H1 (cell line): ENCODE results near the gene ST6GALNAC4. TPM values are rescaled to one million over a fixed set of nuclear protein-coding genes. Genes with fewer than 3 reads are reported as not detected.

Experiments used
- CTCF ChIA-PET: fragments of 300-600 bp; sonication (Branson Sonifier 250); formaldehyde crosslinking; loops from one replicate; lab custom pipeline; 2021; ENCODE audit not compliant: partially characterized antibody; lab: Charles Lee
- POLR2A ChIA-PET: fragments of 300-600 bp; sonication (Branson Sonifier 250); formaldehyde crosslinking; loops from one replicate; lab custom pipeline; 2021; ENCODE audit warnings: inconsistent platforms; ENCODE audit not compliant: partially characterized antibody; lab: Charles Lee
- DNase-seq, 2 experiments: peaks; one replicate each; pipeline versions ENCODE4 v3.0.0 to v3.0.0-alpha.2; 2010 to 2022; ENCODE audit warnings: low spot score in 2 of 2, low read depth in 1 of 2, mixed read lengths in 1 of 2
- FAIRE-seq: peaks from 2 replicates; lab custom pipeline; 2011; peaks lifted over from hg19 to GRCh38; lab: Jason Lieb, UNC
- H2AFZ ChIP-seq: 2 replicates; pipeline ENCODE4 v1.8.1; 2012; ENCODE audit warnings: low read length, inconsistent platforms
- H2AK5ac ChIP-seq: 2 replicates; pipeline ENCODE4 v1.6.1; 2013; ENCODE audit warnings: low read depth, low read length
- H2BK120ac ChIP-seq: replicated peaks from 2 replicates; pipeline ENCODE3; 2013; ENCODE audit warnings: low read depth, low read length, inconsistent platforms
- H2BK12ac ChIP-seq: 2 replicates; pipeline ENCODE4 v1.6.1; 2013; ENCODE audit warnings: low read depth, low read length
- H2BK15ac ChIP-seq: 2 replicates; pipeline ENCODE4 v1.6.1; 2013; ENCODE audit warnings: low read length
- H2BK20ac ChIP-seq: 2 replicates; pipeline ENCODE4 v1.6.1; 2013; ENCODE audit warnings: low read length
- H2BK5ac ChIP-seq: 2 replicates; pipeline ENCODE4 v1.6.1; 2013; ENCODE audit warnings: low read depth, low read length
- H3K14ac ChIP-seq: 2 replicates; pipeline ENCODE4 v1.6.1; 2013; ENCODE audit warnings: inconsistent platforms; ENCODE audit not compliant: insufficient read length
- H3K18ac ChIP-seq: 2 replicates; pipeline ENCODE4 v1.6.1; 2013; ENCODE audit warnings: low read length; ENCODE audit errors: extremely low read depth
- H3K23ac ChIP-seq: 2 replicates; pipeline ENCODE4 v1.6.1; 2013; ENCODE audit warnings: inconsistent platforms; ENCODE audit not compliant: insufficient read length
- H3K23me2 ChIP-seq: 2 replicates; pipeline ENCODE4 v1.6.1; 2013; ENCODE audit warnings: low read depth, low read length
- H3K27ac ChIP-seq: 2 replicates; pipeline ENCODE4 v1.6.1; 2011; ENCODE audit warnings: low read depth, low read length, inconsistent platforms
- H3K27me3 ChIP-seq, 4 experiments: replicated peaks in 1 of 4; 1 replicate in 1 of 4; 2 replicates in 3 of 4; pipeline versions ENCODE4 v1.6.1 to v1.8.1; 2011 to 2013; ENCODE audit warnings: low read length in 3 of 4, mild to moderate bottlenecking in 3 of 4, inconsistent platforms in 2 of 4, mixed read lengths in 2 of 4, moderate library complexity in 1 of 4; ENCODE audit not compliant: control insufficient read depth in 3 of 4, insufficient read depth in 3 of 4; ENCODE audit errors: extremely low read depth in 1 of 4
- H3K36me3 ChIP-seq, 4 experiments: 2 replicates each; pipeline versions ENCODE4 v1.6.1 to v1.8.1; 2011 to 2013; ENCODE audit warnings: mild to moderate bottlenecking in 4 of 4, low read length in 3 of 4, moderate library complexity in 2 of 4, control low read depth in 1 of 4, inconsistent platforms in 1 of 4; ENCODE audit not compliant: insufficient read depth in 4 of 4, control insufficient read depth in 2 of 4
- H3K4ac ChIP-seq: replicated peaks from 2 replicates; pipeline ENCODE3; 2013; ENCODE audit warnings: low read length, low read depth, mixed read lengths, inconsistent platforms; ENCODE audit not compliant: insufficient read length
- H3K4me1 ChIP-seq, 4 experiments: replicated peaks in 1 of 4; 1 replicate in 1 of 4; 2 replicates in 3 of 4; pipeline versions ENCODE4 v1.6.1 to v1.8.1; 2011 to 2013; ENCODE audit warnings: low read length in 3 of 4, inconsistent platforms in 2 of 4, mixed read lengths in 1 of 4; ENCODE audit not compliant: insufficient read depth in 4 of 4, control insufficient read depth in 3 of 4
- H3K4me2 ChIP-seq, 2 experiments: 2 replicates each; pipeline versions ENCODE4 v1.6.1 to v1.8.1; 2011 to 2013; ENCODE audit warnings: low read depth in 2 of 2, low read length in 2 of 2, control low read depth in 1 of 2, inconsistent platforms in 1 of 2, mild to moderate bottlenecking in 1 of 2; ENCODE audit not compliant: insufficient read depth in 1 of 2
- H3K4me3 ChIP-seq, 4 experiments: fragments of 200-600, 300-600 bp in 1 of 4; sonication (generic), shearing (Covaris generic), sonication (Bioruptor Twin) in 1 of 4; 2 replicates each; pipeline versions ENCODE4 v1.5.1 to v1.8.1; 2011 to 2016; ENCODE audit warnings: low read length in 4 of 4, low read depth in 3 of 4, control low read depth in 2 of 4, inconsistent platforms in 2 of 4, mild to moderate bottlenecking in 2 of 4, mixed read lengths in 1 of 4, moderate library complexity in 1 of 4; ENCODE audit not compliant: insufficient read depth in 2 of 4; ENCODE audit errors: extremely low read depth in 1 of 4
- H3K56ac ChIP-seq: replicated peaks from 2 replicates; pipeline ENCODE3; 2013; ENCODE audit warnings: low read depth, mild to moderate bottlenecking, mixed read lengths, low read length, inconsistent platforms; ENCODE audit not compliant: insufficient read length
- H3K79me1 ChIP-seq: 2 replicates; pipeline ENCODE4 v1.6.1; 2013; ENCODE audit warnings: low read depth, low read length, control low read depth
- H3K79me2 ChIP-seq, 2 experiments: 2 replicates each; pipeline versions ENCODE4 v1.6.1 to v1.8.1; 2012 to 2013; ENCODE audit warnings: low read length in 2 of 2, mild to moderate bottlenecking in 2 of 2, inconsistent platforms in 1 of 2; ENCODE audit not compliant: insufficient read depth in 2 of 2, control insufficient read depth in 1 of 2
- H3K9ac ChIP-seq, 4 experiments: replicated peaks in 1 of 4; 1 replicate in 1 of 4; 2 replicates in 3 of 4; pipeline versions ENCODE4 v1.6.1 to v1.8.1; 2011 to 2013; ENCODE audit warnings: low read depth in 3 of 4, low read length in 3 of 4, control low read depth in 2 of 4, mild to moderate bottlenecking in 2 of 4, moderate library complexity in 2 of 4, inconsistent platforms in 1 of 4; ENCODE audit errors: extremely low read depth in 1 of 4
- H3K9me3 ChIP-seq, 2 experiments: 2 replicates each; pipeline versions ENCODE4 v1.6.1 to v1.8.1; 2012 to 2013; ENCODE audit warnings: mild to moderate bottlenecking in 2 of 2, moderate library complexity in 2 of 2, control low read depth in 1 of 2, inconsistent platforms in 1 of 2, low read depth in 1 of 2, low read length in 1 of 2, mixed read lengths in 1 of 2; ENCODE audit not compliant: insufficient read depth in 2 of 2
- H4K20me1 ChIP-seq, 2 experiments: replicated peaks in 1 of 2; 2 replicates each; pipeline versions ENCODE3 to v1.8.1; 2011 to 2013; ENCODE audit warnings: inconsistent platforms in 2 of 2, low read length in 2 of 2, mild to moderate bottlenecking in 1 of 2; ENCODE audit not compliant: insufficient read depth in 2 of 2, control insufficient read depth in 1 of 2
- H4K5ac ChIP-seq: 2 replicates; pipeline ENCODE4 v1.6.1; 2013; ENCODE audit warnings: low read length, low read depth, mixed read lengths, inconsistent platforms; ENCODE audit not compliant: insufficient read length
- H4K8ac ChIP-seq: 2 replicates; pipeline ENCODE4 v1.8.0; 2013; ENCODE audit warnings: mild to moderate bottlenecking, moderate library complexity, low read length, inconsistent platforms; ENCODE audit not compliant: insufficient read depth; ENCODE audit errors: extremely low read depth
- H4K91ac ChIP-seq: replicated peaks from 2 replicates; pipeline ENCODE3; 2013; ENCODE audit warnings: low read length, mixed read lengths, inconsistent platforms; ENCODE audit not compliant: insufficient read length
- ASH2L ChIP-seq: fragments of 200-600, 300-600 bp; sonication (generic); IDR thresholded peaks from one replicate; pipeline ENCODE4 v1.7.1; 2017; ENCODE audit warnings: low read length
- CBX8 ChIP-seq: fragments of 300-800, 300-1000 bp; sonication (generic); IDR thresholded peaks from 2 replicates; pipeline ENCODE4 v1.7.1; 2016; ENCODE audit warnings: low read depth, low read length, borderline replicate concordance
- FOSL1 ChIP-seq: IDR thresholded peaks from 2 replicates; pipeline ENCODE4 v1.6.1; 2011; ENCODE audit warnings: mild to moderate bottlenecking, low read depth, low read length, moderate library complexity; ENCODE audit not compliant: insufficient read depth
- HDAC6 ChIP-seq: IDR thresholded peaks from one replicate; pipeline ENCODE4 v1.7.1; 2012; ENCODE audit warnings: low read depth, mild to moderate bottlenecking, inconsistent platforms, low read length, moderate library complexity
- JUN ChIP-seq: IDR thresholded peaks from 2 replicates; pipeline ENCODE4 v1.6.1; 2011; ENCODE audit warnings: low read depth, mild to moderate bottlenecking, improper control_type of control experiment, low read length
- KDM5A ChIP-seq: fragments of 200-600 bp; IDR thresholded peaks from 2 replicates; pipeline ENCODE4 v1.7.1; 2012; ENCODE audit warnings: mild to moderate bottlenecking, low read length, inconsistent platforms, mixed read lengths
- RAD21 ChIP-seq, 2 experiments: IDR thresholded peaks in 1 of 2; conservative IDR thresholded peaks in 1 of 2; 2 replicates each; pipeline ENCODE4 v1.6.1; 2011; ENCODE audit warnings: low read depth in 2 of 2, low read length in 2 of 2, improper control_type of control experiment in 1 of 2, inconsistent platforms in 1 of 2, mild to moderate bottlenecking in 1 of 2, moderate library complexity in 1 of 2
- RFX5 ChIP-seq: IDR thresholded peaks from 2 replicates; pipeline ENCODE4 v1.6.1; 2011; ENCODE audit warnings: low read depth, low read length, improper control_type of control experiment, borderline replicate concordance
- SIRT6 ChIP-seq: IDR thresholded peaks from one replicate; pipeline ENCODE4 v1.7.1; 2012; ENCODE audit warnings: low read length, inconsistent platforms
- SP1 ChIP-seq: IDR thresholded peaks from 2 replicates; pipeline ENCODE4 v1.6.1; 2011; ENCODE audit warnings: low read depth, low read length
- SRF ChIP-seq: IDR thresholded peaks from 2 replicates; pipeline ENCODE4 v1.6.1; 2011; ENCODE audit warnings: mild to moderate bottlenecking, low read depth, low read length, moderate library complexity
- SUZ12 ChIP-seq: fragments of 200-600 bp; sonication (generic); IDR thresholded peaks from 2 replicates; pipeline ENCODE4 v1.6.1; 2012; ENCODE audit warnings: mild to moderate bottlenecking, inconsistent platforms, low read length, moderate library complexity, mixed read lengths
- WGBS, 2 experiments: shearing (Covaris generic) in 1 of 2; methylation state at CpG; one replicate each; pipeline versions ENCODE4 v1.1.6 to v1.1.7; 2013 to 2015; ENCODE audit warnings: low lambda C conversion rate in 2 of 2, mixed read lengths in 2 of 2, inconsistent platforms in 1 of 2, low coverage in 1 of 2, missing lambda C conversion rate in 1 of 2; ENCODE audit not compliant: insufficient replicate concordance in 2 of 2, insufficient coverage in 1 of 2, insufficient read length in 1 of 2; ENCODE audit errors: extremely low coverage in 1 of 2, missing lambda C conversion rate in 1 of 2; 5-methylcytosine and 5-hydroxymethylcytosine counted together
- polyA plus RNA-seq, 7 experiments: library from polyadenylated mRNA; depleted of rRNA in 3 of 7; stranded (reverse) in 5 of 7; unstranded in 2 of 7; fragments of >200 nt in 5 of 7; fragments of 200-250 nt in 2 of 7; gene quantifications; 1 replicate in 5 of 7; 2 replicates in 1 of 7; 4 replicates in 1 of 7; pipeline versions ENCODE4 v1.2.1 to v1.2.3, GENCODE V29; 2011 to 2013; ENCODE audit warnings: missing spikeins in 2 of 7, mixed read lengths in 2 of 7
- total RNA-seq: library from RNA; stranded (reverse); fragmentation: NEBNext Ultra II Directional; extraction: Animal tissue kit (Norgen Biotek cat#: 25700); gene quantifications from 2 replicates; pipeline ENCODE4 v1.2.1, GENCODE V29; 2021
- TF ChIP-seq, protein P1 (sequence below): IDR thresholded peaks from 2 replicates; pipeline ENCODE4 v1.6.1; 2011; ENCODE audit warnings: low read depth, mild to moderate bottlenecking, low read length; ENCODE audit not compliant: insufficient read depth

ST6GALNAC4 gene
- total and polyA plus RNA-seq, 2 of the 8 experiments (the other 6 are each of a cell fraction or from before 2014, with no cell fraction given) = 21.8 to 34.1 TPM

DNA sequence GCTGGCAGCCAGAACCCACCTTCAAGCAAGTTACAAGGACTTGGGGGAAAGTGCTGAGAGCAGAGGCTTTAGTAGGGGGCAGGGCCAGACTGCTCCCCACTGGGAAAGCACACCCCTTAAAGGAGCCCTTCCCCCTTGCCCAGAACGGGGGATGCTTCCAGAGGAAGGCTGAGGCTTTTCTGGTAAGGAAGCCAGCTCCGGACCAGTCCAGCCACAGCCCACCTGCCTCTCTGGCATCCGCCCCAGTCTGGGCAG lies 25.0 kb upstream of the ST6GALNAC4 start:
- no peak overlapping the region for H3K9ac ChIP-seq
- H3K23me2 ChIP-seq = peaks cover 13% of the 10 kb centered on the region; the same call in 1 of the 2 replicates
- no peak overlapping the region for H4K91ac ChIP-seq
- H3K27ac ChIP-seq = no peak overlapping the region
- H4K8ac ChIP-seq = no peak overlapping the region
- FAIRE-seq (no peak), DNase-seq (no peak)
- H3K9me3 ChIP-seq = no peaks in the 10 kb centered on the region
- H3K23ac ChIP-seq = no peak overlapping the region
- no peaks in the 10 kb centered on the region; the same call in none of the 2 replicates for H3K79me1 ChIP-seq
- H2BK12ac ChIP-seq = no peak overlapping the region
- ChIA-PET POLR2A (interaction anchor here (1.5 to 1.8 kb wide), 4 partner anchors 8 to 93 kb away, joined by 4 to 7 read pairs (median 4); partner anchors contain the start of gene EEIG1), CTCF (interaction anchor here (0.8 to 35.5 kb wide), 24 partner anchors 10 to 183 kb away, joined by 3 to 825 read pairs (median 14); partner anchors contain the start of genes EEIG1, ENG, NAIF1 and PIP5KL1)
- no peak overlapping the region for H2AK5ac ChIP-seq
- H4K5ac ChIP-seq = no peak overlapping the region
- H3K4ac ChIP-seq = no peak overlapping the region
- no peak overlapping the region for H3K14ac ChIP-seq
- H3K36me3 ChIP-seq = peaks cover 7 to 16% (median 13%) of the 10 kb centered on the region in 4 experiments
- no peak overlapping the region for H3K18ac ChIP-seq
- WGBS, 2 experiments = 96% methylated on average over 3 of the region's 3 CpGs; no CpG with 5 or more reads in 1 of the 2 experiments
- no peak overlapping the region for H2BK15ac ChIP-seq
- no peaks in the 10 kb centered on the region for H3K27me3 ChIP-seq
- H2BK20ac ChIP-seq = no peak overlapping the region
- no peak overlapping the region for H2BK120ac ChIP-seq
- H3K4me1 ChIP-seq = peaks cover 0 to 19% (median 11%) of the 10 kb centered on the region in 4 experiments; a peak in 6 of 7 replicates
- no peak overlapping the region for H2BK5ac ChIP-seq
- no peak overlapping the region for H3K4me3 ChIP-seq
- H3K4me2 ChIP-seq = no peak overlapping the region
- H2AFZ ChIP-seq = no peak overlapping the region
- peaks cover 0 to 5% of the 10 kb centered on the region in 2 experiments; a peak in 1 of 4 replicates for H3K79me2 ChIP-seq
- no peak overlapping the region for H3K56ac ChIP-seq
- TF ChIP-seq SUZ12 (no peak), RFX5 (no peak), RAD21 (IDR thresholded peaks at IDR 0.05 in 1 of 2, conservative IDR thresholded peaks at IDR 0.05 in 1 of 2; ENCODE audit: low read depth in 2 of 2, low read length in 2 of 2) (no peak), SRF (no peak), JUN (no peak), FOSL1 (no peak), SIRT6 (no peak), CBX8 (no peak), ASH2L (no peak), KDM5A (no peak), SP1 (no peak), HDAC6 (no peak)
- TF ChIP-seq, protein P1, sequence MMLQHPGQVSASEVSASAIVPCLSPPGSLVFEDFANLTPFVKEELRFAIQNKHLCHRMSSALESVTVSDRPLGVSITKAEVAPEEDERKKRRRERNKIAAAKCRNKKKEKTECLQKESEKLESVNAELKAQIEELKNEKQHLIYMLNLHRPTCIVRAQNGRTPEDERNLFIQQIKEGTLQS = no peak
- peaks cover 4 to 21% of the 10 kb centered on the region in 2 experiments for H4K20me1 ChIP-seq
